ENCODE data around the gene DGKE. TPM values are rescaled to one million over a fixed set of nuclear protein-coding genes. Genes with fewer than 3 reads are reported as not detected.

The DGKE gene
- polyA plus RNA-seq, 4 donors, result 0.27 to 2.8 (median 1.3) TPM

Other genes starting within 250 kb of the DGKE start
- gene NOG, start 240.5 kb upstream of the DGKE start, polyA plus RNA-seq, result 1 to 10 TPM in 1 of 4 donors, under 1 TPM in 1, not detected in 2; 0.79 to 1.5 TPM
- 10 to 100 TPM in 2 of 4 donors, 1 to 10 TPM in 1, under 1 TPM in 1; 0.62 to 41.9 (median 6.6) TPM for gene C17orf67, start 231 bp upstream of the DGKE start, polyA plus RNA-seq
- gene TRIM25, start 79.9 kb downstream of the DGKE start, polyA plus RNA-seq, result 10 to 100 TPM; 13.2 to 47.2 (median 30.0) TPM
- gene COIL, start 126.9 kb downstream of the DGKE start, polyA plus RNA-seq, result 10 to 100 TPM in 3 of 4 donors, 1 to 10 TPM in 1; 8.4 to 20.4 (median 10.9) TPM
- gene SCPEP1, start 144.0 kb downstream of the DGKE start, polyA plus RNA-seq, result 100 to 1,000 TPM in 1 of 4 donors, 10 to 100 TPM in 3; 16.8 to 380 (median 38.2) TPM